SK-N-SH (cell line): ENCODE results near the gene C6orf120. TPM values are rescaled to one million over a fixed set of nuclear protein-coding genes. Genes with fewer than 3 reads are reported as not detected.

Experiments
- CTCF ChIA-PET: fragments of 300-600, 350-600 bp; formaldehyde crosslinking; extraction: SDS; loops from one replicate; lab custom pipeline; 2021; lab: Yijun Ruan, JAX
- POLR2A ChIA-PET: fragments of 350-600 bp; sonication (Branson Sonifier 250); formaldehyde crosslinking; extraction: SDS; loops from one replicate; lab custom pipeline; 2020; ENCODE audit warnings: antibody characterized with exemption, inconsistent platforms; lab: Yijun Ruan, JAX
- DNase-seq: peaks from one replicate; pipeline ENCODE4 v3.0.0; 2012
- H2AFZ ChIP-seq: fragments of 200-600 bp; sonication (generic); 2 replicates; pipeline ENCODE4 v1.8.1; 2016; ENCODE audit warnings: antibody characterized with exemption, mild to moderate bottlenecking, low read depth
- H3F3A ChIP-seq: fragments of 200-600 bp; sonication (generic); replicated peaks from 2 replicates; pipeline ENCODE3; 2016; ENCODE audit warnings: antibody characterized with exemption, mild to moderate bottlenecking; ENCODE audit not compliant: insufficient read depth
- H3K27ac ChIP-seq, 2 experiments: fragments of 200-500 bp in 1 of 2; fragments of 200-600 bp in 1 of 2; sonication (Bioruptor generic) in 1 of 2; sonication (generic), shearing (Covaris generic) in 1 of 2; 2 replicates each; pipeline versions ENCODE4 v1.5.1 to v1.6.1; 2014 to 2016; ENCODE audit warnings: low read depth in 2 of 2, inconsistent platforms in 1 of 2, low read length in 1 of 2, mild to moderate bottlenecking in 1 of 2, mixed read lengths in 1 of 2
- H3K27me3 ChIP-seq: fragments of 200-600 bp; sonication (generic), shearing (Covaris generic); 2 replicates; pipeline ENCODE4 v1.6.1; 2016; ENCODE audit warnings: mixed run types; ENCODE audit not compliant: insufficient read depth
- H3K36me3 ChIP-seq, 2 experiments: fragments of 200-500 bp in 1 of 2; fragments of 200-600 bp in 1 of 2; sonication (Bioruptor generic) in 1 of 2; sonication (generic) in 1 of 2; replicated peaks in 1 of 2; 2 replicates each; pipeline versions ENCODE3 to v1.5.1; 2014 to 2016; ENCODE audit warnings: low read length in 1 of 2, mild to moderate bottlenecking in 1 of 2; ENCODE audit not compliant: insufficient read depth in 2 of 2, control insufficient read depth in 1 of 2
- H3K4me1 ChIP-seq, 2 experiments: fragments of 200-500 bp in 1 of 2; fragments of 200-600 bp in 1 of 2; sonication (Bioruptor generic) in 1 of 2; sonication (generic), shearing (Covaris generic) in 1 of 2; 2 replicates each; pipeline versions ENCODE4 v1.5.1 to v1.6.1; 2014 to 2016; ENCODE audit warnings: low read depth in 1 of 2, low read length in 1 of 2, mixed run types in 1 of 2; ENCODE audit not compliant: insufficient read depth in 2 of 2, control insufficient read depth in 1 of 2
- H3K4me2 ChIP-seq: fragments of 200-600 bp; sonication (generic), shearing (Covaris generic); 2 replicates; pipeline ENCODE4 v1.6.1; 2017; ENCODE audit warnings: mixed run types
- H3K4me3 ChIP-seq, 2 experiments: fragments of 200-500 bp in 1 of 2; fragments of 200-600 bp in 1 of 2; sonication (Bioruptor generic) in 1 of 2; sonication (generic), shearing (Covaris generic) in 1 of 2; 2 replicates each; pipeline versions ENCODE4 v1.5.1 to v1.8.1; 2014 to 2016; ENCODE audit warnings: low read depth in 2 of 2, inconsistent platforms in 1 of 2, low read length in 1 of 2, mild to moderate bottlenecking in 1 of 2, mixed read lengths in 1 of 2, moderate library complexity in 1 of 2
- H3K79me2 ChIP-seq: fragments of 200-600 bp; sonication (generic); 2 replicates; pipeline ENCODE4 v1.8.1; 2017; ENCODE audit warnings: mild to moderate bottlenecking; ENCODE audit not compliant: insufficient read depth
- H3K9ac ChIP-seq: fragments of 200-600 bp; sonication (generic); 2 replicates; pipeline ENCODE4 v1.6.1; 2017; ENCODE audit warnings: mixed run types
- H3K9me2 ChIP-seq: fragments of 200-600 bp; sonication (generic); 2 replicates; pipeline ENCODE4 v1.6.1; 2017; ENCODE audit warnings: mixed run types
- H3K9me3 ChIP-seq: fragments of 200-600 bp; sonication (generic); 2 replicates; pipeline ENCODE4 v1.6.1; 2017; ENCODE audit warnings: mixed run types, mild to moderate bottlenecking, moderate library complexity
- H4K20me1 ChIP-seq: fragments of 200-600 bp; sonication (generic); 2 replicates; pipeline ENCODE4 v1.6.1; 2017; ENCODE audit warnings: mild to moderate bottlenecking, mixed run types; ENCODE audit not compliant: insufficient read depth
- EP300 ChIP-seq, 2 experiments: IDR thresholded peaks; 2 replicates each; pipeline versions ENCODE4 v1.4.0 to v1.6.1; 2012; ENCODE audit warnings: borderline replicate concordance in 1 of 2, low read depth in 1 of 2, low read length in 1 of 2
- FOSL2 ChIP-seq: IDR thresholded peaks from 2 replicates; pipeline ENCODE4 v1.4.0; 2012; ENCODE audit warnings: low read depth, mild to moderate bottlenecking, moderate library complexity, borderline replicate concordance
- FOXM1 ChIP-seq: IDR thresholded peaks from 2 replicates; pipeline ENCODE4 v1.4.0; 2012; ENCODE audit warnings: low read depth, mild to moderate bottlenecking
- GABPA ChIP-seq: IDR thresholded peaks from 2 replicates; pipeline ENCODE4 v1.4.0; 2012; ENCODE audit warnings: low read depth, mild to moderate bottlenecking
- GATA2 ChIP-seq: sonication (generic); formaldehyde crosslinking; IDR thresholded peaks from 2 replicates; pipeline ENCODE4 v1.5.0; 2020; ENCODE audit warnings: mild to moderate bottlenecking, missing genetic modification reagents
- JUND ChIP-seq: IDR thresholded peaks from 2 replicates; pipeline ENCODE4 v1.4.0; 2012
- NFIC ChIP-seq: IDR thresholded peaks from 2 replicates; pipeline ENCODE4 v1.4.0; 2012; ENCODE audit warnings: borderline replicate concordance
- NRF1 ChIP-seq: IDR thresholded peaks from 2 replicates; pipeline ENCODE4 v1.6.1; 2012; ENCODE audit warnings: low read depth, mild to moderate bottlenecking, low read length
- PBX3 ChIP-seq: IDR thresholded peaks from 2 replicates; pipeline ENCODE4; 2012
- POLR2AphosphoS5 ChIP-seq: IDR thresholded peaks from 2 replicates; pipeline ENCODE4 v1.6.1; 2012; ENCODE audit warnings: low read depth, low read length
- RFX5 ChIP-seq: IDR thresholded peaks from 2 replicates; pipeline ENCODE4 v1.6.1; 2012; ENCODE audit warnings: mild to moderate bottlenecking, improper control_type of control experiment, low read length
- RXRA ChIP-seq: IDR thresholded peaks from 2 replicates; pipeline ENCODE4 v1.4.0; 2012; ENCODE audit warnings: low read depth, mild to moderate bottlenecking, borderline replicate concordance
- TEAD4 ChIP-seq: IDR thresholded peaks from 2 replicates; pipeline ENCODE4 v1.4.0; 2012; ENCODE audit warnings: mild to moderate bottlenecking, borderline replicate concordance; ENCODE audit not compliant: insufficient read depth
- ZBTB33 ChIP-seq: IDR thresholded peaks from 2 replicates; pipeline ENCODE4 v1.4.0; 2012; ENCODE audit warnings: low read depth, borderline replicate concordance
- WGBS: methylation state at CpG from one replicate; pipeline ENCODE4 v1.1.6; 2017; ENCODE audit warnings: low lambda C conversion rate; 5-methylcytosine and 5-hydroxymethylcytosine counted together
- polyA plus RNA-seq, 3 experiments: library from polyadenylated mRNA; depleted of rRNA; stranded (reverse); fragments of >200 nt; gene quantifications; 2 replicates each; pipeline ENCODE4 v1.2.3, GENCODE V29; 2012

The C6orf120 gene
- polyA plus RNA-seq, 1 of the 3 experiments (the other 2 are of a cell fraction) = 10.1 TPM

GRCh38 chr6:169689287-169689686, 12.6 kb upstream of the C6orf120 start:
- H3K27ac ChIP-seq = no peak overlapping the region
- peaks cover 30 to 51% of the 10 kb centered on the region in 2 experiments for H3K36me3 ChIP-seq
- H2AFZ ChIP-seq = no peak overlapping the region
- H3K9me3 ChIP-seq = peaks cover 12% of the 10 kb centered on the region
- 95% methylated on average over 6 of the region's 6 CpGs for WGBS
- H3F3A ChIP-seq = no peaks in the 10 kb centered on the region
- no peak for DNase-seq
- H4K20me1 ChIP-seq = no peaks in the 10 kb centered on the region
- no peak overlapping the region for H3K9ac ChIP-seq
- POLR2A ChIA-PET = no interaction called here
- no peak overlapping the region for H3K4me3 ChIP-seq
- H3K27me3 ChIP-seq = no peaks in the 10 kb centered on the region
- H3K4me2 ChIP-seq = no peak overlapping the region
- peaks cover 6% of the 10 kb centered on the region; the same call in 1 of the 2 replicates for H3K79me2 ChIP-seq
- H3K9me2 ChIP-seq = no peaks in the 10 kb centered on the region
- CTCF ChIA-PET = no interaction called here
- H3K4me1 ChIP-seq = no peaks in the 10 kb centered on the region
- TF ChIP-seq JUND (no peak), RXRA (no peak), GABPA (no peak), NFIC (no peak), POLR2AphosphoS5 (no peak), TEAD4 (no peak), FOSL2 (no peak), PBX3 (no peak), FOXM1 (no peak), NRF1 (no peak), GATA2 (CRISPR knock-in tag) (no peak), RFX5 (no peak), ZBTB33 (no peak)

GRCh38 chr6:169691260-169691659, 10.7 kb upstream of the C6orf120 start:
- POLR2A ChIA-PET = no interaction called here
- CTCF ChIA-PET = no interaction called here
- H3K9ac ChIP-seq = no peak overlapping the region
- H4K20me1 ChIP-seq = no peaks in the 10 kb centered on the region
- 0 out of 2 replicates have a peak, but pooled peaks cover 2% of the 10 kb centered on the region for H3K9me3 ChIP-seq
- TF ChIP-seq NRF1 (no peak), GABPA (no peak), EP300 (IDR thresholded peaks at IDR 0.05; ENCODE audit: borderline replicate concordance in 1 of 2, low read depth in 1 of 2, low read length in 1 of 2) (no peak)
- no peaks in the 10 kb centered on the region for H3F3A ChIP-seq
- no peak overlapping the region for H3K4me2 ChIP-seq
- H3K9me2 ChIP-seq = no peaks in the 10 kb centered on the region
- no peak overlapping the region for H3K4me3 ChIP-seq
- H2AFZ ChIP-seq = no peak overlapping the region
- 98% methylated on average over 2 of the region's 2 CpGs for WGBS
- H3K36me3 ChIP-seq = peaks cover 22 to 37% of the 10 kb centered on the region in 2 experiments
- H3K79me2 ChIP-seq = no peaks in the 10 kb centered on the region; the same call in 1 of the 2 replicates
- H3K4me1 ChIP-seq = no peaks in the 10 kb centered on the region
- DNase-seq = no peak
- no peak overlapping the region for H3K27ac ChIP-seq
- no peaks in the 10 kb centered on the region for H3K27me3 ChIP-seq
